GM21825 (cell line): ENCODE results near the gene TMTC2.
"Not testable (repeated sequence)": the region's sequence is repeated elsewhere in the genome, so short reads cannot be mapped to it uniquely, and the experiment has no call there.

Experiments
- ATAC-seq: cut with Tn5 transposase; IDR thresholded peaks from one replicate; pipeline ENCODE4 v1.9.1; 2021; ENCODE audit warnings: mild to moderate bottlenecking, moderate library complexity; ENCODE audit not compliant: unreplicated experiment

TMTC2 gene

DNA sequence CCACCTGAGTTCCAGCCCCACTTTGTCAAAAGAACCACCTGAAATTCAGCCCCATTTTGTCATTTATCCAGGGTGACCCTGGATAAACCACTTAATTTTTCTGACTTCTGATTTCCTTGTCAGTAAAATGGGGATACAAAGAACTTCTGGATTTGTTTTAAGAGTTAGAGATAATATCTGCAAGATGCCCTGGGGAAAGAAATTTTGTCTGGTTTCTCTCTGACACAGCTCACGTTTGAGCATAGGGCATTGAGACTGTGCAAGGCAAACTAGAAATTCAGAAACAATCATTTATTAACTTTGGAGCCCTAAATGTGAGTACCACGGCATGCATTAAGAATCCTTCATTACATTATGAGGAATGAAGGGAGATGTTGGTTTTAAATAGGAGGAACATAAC lies 37.2 kb downstream of the TMTC2 start:
- no peak for ATAC-seq

DNA sequence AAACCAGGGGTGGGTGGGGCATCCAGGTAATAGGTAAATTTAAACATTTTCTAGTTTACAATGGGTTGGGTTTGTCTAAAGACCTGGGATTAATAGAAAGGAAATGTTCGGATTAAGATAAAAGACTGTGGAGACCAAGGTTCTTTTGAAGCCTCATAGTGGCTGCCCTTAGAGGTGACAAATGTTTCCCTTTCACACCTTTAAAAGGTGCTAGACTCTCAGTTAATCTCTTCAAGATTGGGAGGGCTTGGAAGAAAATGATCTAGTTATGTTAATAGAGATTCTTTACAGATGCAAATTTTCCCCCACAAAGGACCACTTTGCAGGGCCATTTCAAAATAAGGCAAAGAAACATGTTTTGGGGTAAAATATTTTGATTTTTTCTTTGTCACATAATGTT lies 39.0 kb downstream of the TMTC2 start:
- no peak for ATAC-seq

DNA sequence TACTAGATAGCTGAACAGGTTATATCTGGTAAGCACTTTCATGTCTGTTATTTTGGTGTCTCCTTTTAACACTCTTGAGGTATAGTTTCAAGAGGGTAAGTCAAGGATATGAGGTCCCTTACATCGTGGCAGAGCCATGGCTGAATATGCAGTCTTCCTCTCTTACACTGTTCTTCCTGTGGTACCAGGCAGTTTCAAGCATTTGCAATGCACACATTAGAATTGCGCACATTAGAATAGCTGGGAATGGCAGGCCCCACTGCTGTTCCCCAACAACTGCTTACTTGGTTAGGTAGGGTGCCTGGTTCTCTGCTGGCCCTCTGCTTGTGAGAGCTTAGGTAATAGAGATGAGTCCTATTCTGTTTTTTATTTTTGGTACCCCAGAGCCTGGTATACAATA lies 41.2 kb downstream of the TMTC2 start:
- ATAC-seq = no peak

DNA sequence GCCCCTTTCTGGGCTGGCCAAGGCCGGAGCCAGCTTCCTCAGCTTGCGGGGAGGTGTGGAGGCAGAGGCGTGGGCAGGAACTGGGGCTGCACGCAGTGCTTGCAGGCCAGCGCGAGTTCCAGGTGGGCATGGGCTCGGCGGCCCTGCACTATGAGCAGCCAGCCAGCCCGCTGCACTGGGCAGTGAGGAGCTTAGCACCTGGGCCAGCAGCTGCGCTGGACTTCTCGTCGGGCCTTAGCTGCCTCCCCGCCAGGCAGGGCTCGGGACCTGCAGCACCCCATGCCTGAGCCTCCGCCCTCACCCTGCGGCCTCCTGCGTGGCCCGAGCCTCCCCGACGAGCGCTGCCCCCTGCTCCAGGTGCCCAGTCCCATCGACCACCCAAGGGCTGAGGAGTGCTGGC lies 42.0 kb downstream of the TMTC2 start:
- ATAC-seq = no peak

DNA sequence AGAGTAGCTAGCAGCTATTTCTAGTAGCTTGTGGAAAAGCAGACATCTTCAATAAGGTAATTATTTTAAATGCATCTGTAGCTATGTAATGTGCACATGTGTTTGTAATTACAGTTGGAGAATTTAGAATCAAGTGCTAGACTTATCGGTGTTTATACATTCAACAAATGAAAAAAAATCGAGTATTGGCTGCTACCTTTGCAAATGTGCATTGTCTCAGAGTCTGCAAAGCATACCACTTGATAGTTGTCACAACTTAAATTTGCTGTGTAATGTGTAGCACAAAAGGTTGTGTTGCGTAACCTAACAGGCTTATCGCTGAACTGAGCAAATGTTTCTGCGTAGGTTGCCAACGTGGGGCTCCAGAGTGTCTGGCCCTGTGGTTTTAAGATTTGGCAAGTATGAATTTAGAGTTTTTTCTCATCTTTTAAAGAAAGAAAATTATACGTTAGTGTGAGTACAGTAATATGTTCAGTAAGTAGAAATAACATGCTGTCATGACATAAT lies 44.3 kb downstream of the TMTC2 start:
- no peak for ATAC-seq

DNA sequence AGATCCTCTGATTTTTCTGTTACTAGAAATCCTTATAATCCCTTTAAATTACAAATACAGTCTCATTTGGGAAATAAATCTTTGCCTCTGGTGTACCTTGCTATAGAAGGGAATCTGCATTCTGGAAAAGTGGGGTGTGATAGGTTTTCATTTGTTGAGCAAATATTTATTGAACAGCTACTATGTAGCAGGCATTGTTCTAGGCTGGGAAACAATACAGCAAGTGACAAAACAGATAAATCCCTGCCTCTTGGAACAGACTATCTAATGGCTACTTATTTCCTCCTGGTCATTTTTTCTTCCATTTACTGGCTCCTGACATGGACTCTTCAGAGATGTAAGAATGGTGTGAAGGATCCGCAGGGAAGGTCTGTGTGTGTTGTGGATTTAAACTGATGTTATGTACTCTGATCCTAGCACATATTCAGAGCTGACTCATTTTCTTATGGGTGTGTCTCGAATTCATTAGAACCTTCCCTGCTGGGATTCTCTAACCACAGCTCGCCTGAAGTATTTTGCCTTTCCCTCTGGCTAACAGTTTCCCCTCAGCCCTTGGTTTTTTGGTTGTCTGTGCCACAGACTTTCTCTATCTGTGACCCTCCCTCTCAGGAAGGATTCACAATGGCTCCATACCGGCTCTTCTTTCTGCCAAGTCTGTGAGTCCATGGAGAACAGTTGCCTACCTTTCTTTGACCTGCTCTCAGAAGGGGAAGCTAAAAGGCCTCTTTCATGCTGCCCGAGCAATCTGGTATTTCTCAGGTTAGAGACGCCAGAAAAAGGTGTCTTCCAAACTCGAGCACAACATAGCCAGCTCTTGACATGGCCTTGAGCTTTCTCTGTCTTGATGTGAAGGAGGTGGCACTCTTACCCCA lies 53.7 kb downstream of the TMTC2 start:
- ATAC-seq = no peak

DNA sequence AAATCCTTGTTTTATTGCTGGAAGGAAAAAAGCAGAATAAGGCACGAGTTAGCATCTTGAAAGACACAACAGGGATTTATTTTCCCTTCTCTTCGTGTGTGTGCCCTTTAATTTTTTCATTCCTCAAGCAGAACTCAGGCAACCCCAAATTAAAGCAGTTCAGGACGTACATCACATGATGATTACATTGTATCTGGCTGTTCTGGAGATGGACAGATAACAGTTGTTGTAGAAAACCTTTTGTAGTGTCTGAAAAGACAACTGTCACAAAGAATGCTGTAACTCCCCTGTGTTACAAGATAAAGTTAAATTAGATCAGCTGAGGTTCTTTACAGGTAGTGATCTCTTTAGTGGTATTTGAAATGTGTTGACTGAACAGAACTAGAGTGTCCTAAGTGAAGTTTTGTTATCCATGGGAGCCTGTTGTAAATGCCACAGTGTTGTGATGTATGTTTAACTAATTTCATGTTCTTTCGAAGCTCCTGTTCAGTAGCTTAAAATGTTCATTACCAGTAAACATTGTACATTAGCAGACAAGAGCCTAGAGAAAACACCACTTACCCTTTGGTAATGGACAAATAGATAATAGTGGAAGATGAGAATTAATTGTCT lies 58.5 kb downstream of the TMTC2 start:
- ATAC-seq = no peak

DNA sequence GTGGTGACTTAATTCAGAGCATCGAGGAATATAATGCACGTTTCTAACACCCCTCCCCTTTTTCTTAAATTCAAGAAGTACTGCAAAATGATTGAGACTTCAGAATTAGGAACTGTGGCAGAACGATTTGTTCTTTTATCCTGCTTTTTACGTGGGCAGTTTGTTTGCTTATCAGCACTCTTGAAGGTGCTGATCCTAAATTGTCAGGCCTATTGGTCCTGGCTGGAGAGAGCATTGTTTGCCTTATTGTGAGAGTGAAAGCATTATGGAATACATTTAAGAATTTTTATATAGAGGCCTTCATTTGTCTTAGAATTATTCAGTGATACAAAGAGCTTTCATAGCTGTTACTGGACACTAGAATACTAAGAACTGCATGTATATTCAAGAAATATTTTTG lies 59.1 kb downstream of the TMTC2 start:
- ATAC-seq = no peak

DNA sequence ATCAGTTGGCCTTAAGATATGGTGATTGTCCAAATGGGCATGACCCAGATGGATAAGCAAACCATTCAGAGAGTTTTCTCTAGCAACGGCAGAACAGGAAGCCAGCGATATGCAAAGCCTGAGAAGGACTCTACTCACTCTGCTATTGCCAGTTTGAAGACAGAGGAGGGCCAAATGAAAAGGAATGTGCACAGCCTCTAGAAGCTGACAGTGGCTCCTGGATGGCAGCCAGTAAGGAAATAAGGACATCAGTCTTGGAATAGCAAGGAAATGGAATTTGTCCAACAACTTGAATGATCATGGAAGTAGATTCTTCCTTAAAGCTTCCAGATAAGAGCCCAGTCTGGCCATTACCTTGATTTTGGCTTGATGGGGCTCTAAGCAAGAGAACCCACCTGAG lies 60.0 kb downstream of the TMTC2 start:
- ATAC-seq = no peak

DNA sequence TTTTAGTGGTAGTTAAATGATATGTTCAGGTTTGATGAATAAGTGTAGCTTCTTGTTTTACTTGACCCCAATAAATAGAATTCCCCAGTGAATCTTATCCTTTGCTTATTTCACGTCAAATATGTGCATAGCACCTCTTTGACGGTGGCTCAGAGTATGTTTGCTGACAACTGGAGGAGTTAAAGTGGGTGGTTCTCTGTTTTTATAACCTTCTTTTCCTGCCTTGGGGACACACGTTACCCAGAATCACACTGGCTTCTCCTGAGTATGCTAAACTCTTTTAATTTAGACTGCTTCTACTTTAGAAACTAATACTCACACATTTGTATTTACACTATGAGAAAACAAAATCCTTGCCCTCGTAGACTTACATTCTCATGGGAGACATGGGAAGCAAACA lies 62.3 kb downstream of the TMTC2 start:
- ATAC-seq = no peak

DNA sequence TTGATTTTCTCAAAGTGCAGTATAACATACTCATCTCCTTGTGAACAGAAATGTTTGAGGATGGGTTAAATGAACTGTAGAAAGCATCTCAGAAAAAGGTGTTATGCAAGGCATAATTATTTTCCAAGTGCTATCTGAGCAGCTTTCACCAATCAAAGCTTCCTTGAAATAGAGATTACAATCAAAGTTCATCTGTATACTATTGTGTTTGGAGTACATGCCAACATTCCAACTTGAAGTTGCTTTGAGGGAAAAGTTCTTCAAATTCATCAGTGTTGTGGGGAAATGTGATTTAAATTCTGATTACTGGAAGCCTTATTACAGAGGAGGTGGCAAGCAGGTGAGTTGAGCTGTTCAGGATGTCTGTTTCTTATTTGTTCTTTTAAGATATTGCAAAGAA lies 68.2 kb downstream of the TMTC2 start:
- ATAC-seq = no peak

DNA sequence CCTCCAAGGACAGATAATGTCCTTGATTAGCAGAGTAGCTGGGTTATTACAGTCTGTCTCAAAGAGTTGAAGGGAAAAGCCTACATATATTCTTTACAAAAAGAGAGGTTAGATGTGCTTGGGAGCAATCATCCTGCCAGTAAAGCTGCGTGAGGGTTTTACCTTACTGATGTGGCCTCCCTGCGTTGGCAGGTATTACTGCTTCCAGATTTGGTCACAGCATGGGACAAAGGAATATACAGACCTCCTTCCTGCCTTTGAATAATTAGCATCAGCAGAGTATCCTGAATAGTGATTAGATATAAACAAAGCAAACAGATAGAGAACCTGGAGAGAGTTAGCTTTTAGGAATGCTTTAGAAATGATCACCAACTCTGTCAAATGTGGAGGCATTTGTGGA lies 69.6 kb downstream of the TMTC2 start:
- ATAC-seq = no peak

DNA sequence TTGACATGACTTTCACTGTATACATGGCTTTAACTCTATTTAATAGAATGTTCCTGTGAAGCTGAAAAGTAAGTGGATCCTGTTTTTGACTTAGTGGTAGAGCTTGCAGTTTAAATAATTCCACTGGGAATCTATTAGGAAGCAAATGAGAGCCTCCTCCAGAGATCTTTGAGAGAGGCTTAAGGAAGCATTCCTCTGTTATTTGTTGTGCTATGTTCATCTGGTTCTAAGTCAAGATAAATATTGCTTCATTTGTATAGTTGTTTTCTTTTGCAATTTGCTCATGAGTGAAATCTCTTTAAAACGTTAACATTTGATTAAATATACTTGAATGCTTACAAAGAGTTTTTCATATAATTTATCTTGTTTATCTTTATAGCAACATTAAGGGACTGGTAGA lies 70.4 kb downstream of the TMTC2 start:
- no peak for ATAC-seq

DNA sequence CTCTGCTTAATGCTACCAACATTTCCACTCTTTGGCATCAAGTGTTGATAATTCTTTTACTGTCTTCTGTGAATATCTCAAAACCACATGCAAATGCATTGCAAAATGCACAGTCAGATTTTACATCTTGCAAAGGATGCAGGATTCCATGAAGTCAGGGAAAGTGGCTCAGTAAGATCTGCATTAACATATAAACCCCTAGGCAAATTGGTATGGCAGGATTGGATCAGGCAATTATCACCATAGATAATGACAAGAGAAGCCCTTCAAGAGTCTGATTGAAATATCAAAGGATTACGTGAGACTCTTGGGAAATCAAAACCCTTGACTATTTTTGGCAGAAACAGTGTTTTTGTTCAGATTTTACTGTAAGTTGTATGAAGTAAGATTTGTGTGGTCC lies 71.0 kb downstream of the TMTC2 start:
- ATAC-seq = no peak

DNA sequence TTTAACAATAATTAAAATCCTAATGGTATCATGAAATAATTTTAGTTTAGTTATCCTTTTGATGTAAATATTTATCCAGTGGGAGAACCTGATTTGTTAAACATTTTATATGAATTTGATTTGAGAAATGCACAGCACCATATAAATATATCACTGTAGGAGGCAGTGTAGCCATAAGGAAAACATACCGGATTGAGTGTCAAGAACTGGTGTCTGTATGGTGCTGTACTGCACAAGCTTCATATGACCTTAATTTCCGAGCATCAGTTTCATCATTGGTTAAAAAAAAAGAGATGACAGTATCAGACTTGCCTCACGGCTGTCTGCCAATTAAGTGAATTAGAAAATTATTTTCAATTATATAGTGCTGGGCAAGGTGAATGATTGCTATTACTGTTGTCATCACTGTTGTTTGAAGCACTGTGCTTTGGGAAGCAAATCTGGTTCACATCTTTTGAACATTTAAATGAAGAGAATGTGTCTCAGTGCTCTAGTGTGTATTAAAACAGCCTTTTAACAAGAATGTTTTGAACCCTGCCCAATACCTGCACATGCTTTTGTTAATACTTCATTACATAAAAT lies 72.1 kb downstream of the TMTC2 start:
- no peak for ATAC-seq

DNA sequence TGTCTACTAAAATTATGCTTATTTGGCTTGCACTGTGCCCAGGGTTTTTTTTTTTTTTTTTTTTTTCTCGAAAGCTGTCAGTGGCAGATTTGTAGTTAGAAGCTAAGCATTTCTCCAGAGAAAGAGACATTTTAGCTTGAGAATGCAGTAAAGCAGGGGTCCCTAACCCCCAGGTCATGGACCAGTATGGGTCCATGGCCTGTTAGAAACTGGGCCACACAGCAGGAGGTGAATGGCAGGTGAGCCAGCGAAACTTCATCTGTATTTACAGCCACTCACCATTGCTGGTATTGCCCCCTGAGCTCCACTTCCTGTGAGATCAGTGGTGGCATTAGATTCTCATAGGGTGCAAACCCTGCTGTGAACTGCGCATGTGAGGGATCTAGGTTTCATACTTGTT lies 73.7 kb downstream of the TMTC2 start:
- no peak for ATAC-seq

DNA sequence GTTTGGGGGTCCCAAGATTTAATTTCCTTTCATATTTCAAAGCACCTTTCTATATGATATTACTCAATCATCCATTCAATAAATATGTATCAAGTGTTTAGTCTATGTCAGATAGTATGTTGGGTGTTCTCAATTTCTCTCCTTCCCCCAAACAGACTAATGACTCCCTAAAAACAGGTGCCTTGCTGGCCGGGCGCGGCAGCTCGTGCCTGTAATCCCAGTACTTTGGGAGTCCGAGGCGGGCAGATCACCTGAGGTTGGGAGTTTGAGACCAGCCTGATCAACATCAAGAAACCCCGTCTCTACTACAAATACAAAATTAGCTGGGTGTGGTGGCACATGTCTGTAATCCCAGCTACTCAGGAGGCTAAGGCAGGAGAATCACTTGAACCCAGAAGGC lies 78.5 kb downstream of the TMTC2 start:
- ATAC-seq = not testable (repeated sequence)

DNA sequence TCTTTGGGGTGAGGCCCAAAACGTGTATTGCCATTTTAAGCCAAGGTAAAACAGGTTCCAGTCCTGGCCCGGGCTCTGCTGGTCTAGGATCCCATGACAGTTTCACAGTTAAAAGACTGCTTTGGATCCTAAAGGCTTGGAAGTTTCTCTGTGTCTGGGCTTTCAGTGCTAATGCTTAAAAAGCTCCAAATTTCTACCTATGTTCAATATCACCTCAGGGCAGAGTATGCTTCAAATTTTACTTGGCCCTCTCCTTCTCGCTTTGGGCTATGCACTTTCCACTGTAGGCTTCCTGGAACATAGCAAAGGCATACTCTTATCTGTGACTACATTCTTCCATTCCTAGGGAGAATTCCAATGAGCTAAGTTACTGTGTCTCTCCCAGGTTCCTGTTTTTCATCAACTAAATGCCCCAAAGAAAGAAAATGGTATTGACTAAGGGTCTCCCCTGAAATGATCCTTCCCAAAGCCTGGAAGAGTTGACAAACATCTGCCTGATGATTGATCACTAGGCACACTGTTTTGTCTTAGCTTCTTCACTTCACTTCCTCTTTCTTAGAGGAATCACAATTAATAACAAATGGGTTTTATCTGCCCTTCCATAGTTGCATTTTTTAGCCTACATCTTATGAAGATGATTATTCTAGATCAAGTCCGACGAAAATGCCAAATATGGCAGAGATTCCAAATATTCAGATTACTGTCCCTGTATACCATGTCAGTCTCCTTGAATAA lies 79.4 kb downstream of the TMTC2 start:
- ATAC-seq = no peak

DNA sequence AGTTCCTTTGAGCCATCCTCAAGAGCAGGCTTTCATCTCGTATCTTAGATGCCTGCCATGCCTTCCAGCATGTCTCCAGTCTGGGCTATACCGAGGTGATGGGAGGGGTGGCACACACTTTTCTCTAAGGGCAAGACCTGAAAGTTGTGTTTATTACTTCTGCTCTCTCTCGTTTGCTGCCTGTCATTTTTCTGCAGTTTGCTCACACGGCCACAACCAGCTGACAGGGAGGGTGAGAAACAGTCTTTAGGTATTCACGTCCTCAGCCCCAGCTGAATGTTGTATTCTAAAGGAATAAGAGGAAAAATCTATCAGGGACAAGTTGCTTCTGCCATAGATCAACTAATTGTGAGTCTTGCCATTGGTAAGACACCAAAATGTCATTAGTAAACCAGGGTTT lies 88.0 kb downstream of the TMTC2 start:
- ATAC-seq = no peak

DNA sequence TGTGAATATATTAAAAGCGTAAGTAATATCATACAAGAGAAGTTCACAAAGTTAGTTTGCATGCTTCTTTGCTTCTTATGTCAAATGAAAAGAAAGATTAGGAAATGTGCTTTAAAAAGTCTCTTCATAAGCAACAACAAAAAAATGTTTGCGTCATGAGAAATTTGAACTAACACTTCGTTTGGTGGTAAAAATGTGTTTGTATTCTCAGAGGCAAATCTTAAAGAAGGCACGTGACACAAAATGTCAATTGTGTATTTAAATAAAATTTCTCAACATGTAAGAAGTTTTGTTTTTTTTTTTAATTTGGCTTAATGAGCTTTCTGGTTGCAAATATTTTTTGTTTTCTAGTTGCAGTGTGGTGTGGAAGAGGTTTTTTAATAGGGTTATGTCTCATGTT lies 93.8 kb downstream of the TMTC2 start:
- ATAC-seq = no peak

DNA sequence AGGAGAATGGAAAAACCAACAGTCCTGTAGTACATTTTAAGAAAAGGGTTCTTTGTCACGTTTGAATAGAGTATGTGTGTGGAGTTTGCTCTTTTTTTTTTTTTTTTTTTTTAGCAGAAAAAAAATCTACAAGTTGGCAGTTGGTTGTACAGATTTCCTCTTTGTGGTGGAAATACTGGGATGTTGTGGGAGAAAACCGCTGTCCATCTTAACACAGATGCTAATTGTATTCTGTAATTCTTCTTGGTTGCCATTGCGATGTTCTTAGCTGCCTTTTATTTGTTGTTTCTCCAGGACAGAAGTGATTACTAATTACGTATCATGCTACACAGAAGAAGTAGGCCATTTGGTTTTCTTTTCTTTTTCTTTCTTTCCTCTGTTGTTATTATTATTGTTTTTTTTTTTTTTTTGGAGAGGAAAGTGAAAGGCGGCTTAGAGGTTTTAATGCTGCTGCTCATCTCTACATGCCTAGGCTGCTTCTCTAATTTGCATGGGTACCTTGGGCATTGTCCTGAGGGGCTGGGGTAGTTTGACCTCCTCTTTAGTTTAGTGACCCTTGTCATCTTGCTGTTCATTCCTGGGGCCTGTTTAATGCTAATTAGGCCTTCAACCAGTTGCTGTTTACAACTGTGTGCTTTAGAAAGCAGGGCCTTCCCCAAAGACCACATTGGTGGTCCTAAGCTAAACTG lies 94.7 kb downstream of the TMTC2 start:
- no peak for ATAC-seq
